Thymus (tissue), 11 donors: ENCODE measurements around the gene TCF19. TPM values are rescaled to one million over a fixed set of nuclear protein-coding genes. Genes with fewer than 3 reads are reported as not detected.
"Not testable (repeated sequence)": the region's sequence is repeated elsewhere in the genome, so short reads cannot be mapped to it uniquely, and the experiment has no call there.

Experiments used
- DNase-seq, 9 donors: peaks; one replicate each; pipeline ENCODE4 v3.0.0-alpha.2; 2013; ENCODE audit warnings: low spot score in 9 of 9, low read depth in 6 of 9, missing footprints in 1 of 9
- H3K27ac ChIP-seq, 2 donors: one replicate each; pipeline ENCODE4 v1.5.1; 2013; ENCODE audit warnings: control low read depth in 1 of 2, low read depth in 1 of 2, low read length in 1 of 2, mild to moderate bottlenecking in 1 of 2, moderate library complexity in 1 of 2
- H3K27me3 ChIP-seq, 2 donors: one replicate each; pipeline ENCODE4 v1.5.1; 2013; ENCODE audit warnings: low read length in 1 of 2; ENCODE audit not compliant: control insufficient read depth in 2 of 2, insufficient read depth in 1 of 2
- H3K36me3 ChIP-seq, 2 donors: one replicate each; pipeline ENCODE4 v1.5.1; 2013; ENCODE audit warnings: low read length in 1 of 2, mild to moderate bottlenecking in 1 of 2, moderate library complexity in 1 of 2; ENCODE audit not compliant: control insufficient read depth in 2 of 2, insufficient read depth in 2 of 2
- H3K4me1 ChIP-seq, 2 donors: one replicate each; pipeline ENCODE4 v1.5.1; 2013; ENCODE audit warnings: low read length in 2 of 2; ENCODE audit not compliant: control insufficient read depth in 2 of 2, insufficient read depth in 2 of 2
- H3K4me3 ChIP-seq, 2 donors: one replicate each; pipeline ENCODE4 v1.5.1; 2013; ENCODE audit warnings: low read length in 2 of 2, control low read depth in 1 of 2, mild to moderate bottlenecking in 1 of 2
- H3K9me3 ChIP-seq, 2 donors: one replicate each; pipeline ENCODE4 v1.5.1; 2013; ENCODE audit warnings: low read length in 1 of 2, mild to moderate bottlenecking in 1 of 2; ENCODE audit not compliant: control insufficient read depth in 2 of 2, insufficient read depth in 1 of 2
- WGBS: extraction: QIAGEN DNeasy Blood & Tissue Kit; methylation state at CpG from one replicate; pipeline ENCODE4 v1.1.7; 2013; 5-methylcytosine and 5-hydroxymethylcytosine counted together
- polyA plus RNA-seq: library from polyadenylated mRNA; stranded (reverse); fragments of 200-250 nt; gene quantifications from one replicate; pipeline ENCODE4 v1.2.3, GENCODE V29; 2013
- total RNA-seq: library from RNA; stranded (reverse); fragments of 120-200 nt; gene quantifications from one replicate; pipeline ENCODE4 v1.2.4, GENCODE V29; 2013
- donor health status: healthy.

TCF19 gene
- total and polyA plus RNA-seq, 2 donors: 5.1 to 23.8 TPM

- not testable (repeated sequence) for H3K27me3 ChIP-seq, H3K9me3 ChIP-seq, H3K4me1 ChIP-seq, DNase-seq, H3K27ac ChIP-seq, H3K4me3 ChIP-seq
- WGBS: 96% methylated on average over 17 of the region's 17 CpGs
- H3K36me3 ChIP-seq: peaks cover 16 to 36% of the 10 kb centered on the region in 2 donors
These were observed 6.9 kb downstream of the TCF19 start for GRCh38 chr6:31165064-31165832.

- peaks cover 16 to 35% of the 10 kb centered on the region in 2 donors for H3K36me3 ChIP-seq
- 77% methylated on average over 5 of the region's 5 CpGs for WGBS
- no peaks in the 10 kb centered on the region for H3K4me1 ChIP-seq
- no peaks in the 10 kb centered on the region for H3K9me3 ChIP-seq
- DNase-seq: no peak
- H3K4me3 ChIP-seq: no peak overlapping the region
- no peaks in the 10 kb centered on the region for H3K27me3 ChIP-seq
- H3K27ac ChIP-seq: no peak overlapping the region
These were observed 7.6 kb downstream of the TCF19 start for GRCh38 chr6:31165986-31166385.

GRCh38 chr6:31168606-31169005 lies 10.2 kb downstream of the TCF19 start:
- no peak overlapping the region for H3K27ac ChIP-seq
- H3K4me1 ChIP-seq: no peaks in the 10 kb centered on the region
- no peak overlapping the region for H3K4me3 ChIP-seq
- H3K9me3 ChIP-seq: no peaks in the 10 kb centered on the region
- H3K27me3 ChIP-seq: no peaks in the 10 kb centered on the region
- over 99% methylated on average over 3 of the region's 3 CpGs for WGBS
- DNase-seq: no peak
- H3K36me3 ChIP-seq: peaks cover 0 to 11% of the 10 kb centered on the region in 2 donors

GRCh38 chr6:31169123-31169857 lies 10.9 kb downstream of the TCF19 start:
- WGBS: 95% methylated on average over 10 of the region's 10 CpGs
- no peak for DNase-seq

GRCh38 chr6:31169858-31170599 lies 11.6 kb downstream of the TCF19 start:
- not testable (repeated sequence) for H3K27me3 ChIP-seq, H3K36me3 ChIP-seq, H3K27ac ChIP-seq, DNase-seq, H3K4me1 ChIP-seq, H3K4me3 ChIP-seq, H3K9me3 ChIP-seq
- 80% methylated on average over 23 of the region's 23 CpGs for WGBS

More at GRCh38 chr6:31169123-31169857, 10.9 kb downstream of the TCF19 start:
- Histone ChIP-seq H3K4me1 (no peaks in the 10 kb centered on the region), H3K36me3 (peaks cover 0 to 7% of the 10 kb centered on the region in 2 donors), H3K4me3 (no peak overlapping the region), H3K27me3 (no peaks in the 10 kb centered on the region), H3K27ac (no peak overlapping the region), H3K9me3 (no peaks in the 10 kb centered on the region)

- H3K9me3 ChIP-seq: no peaks in the 10 kb centered on the region
- H3K4me1 ChIP-seq: peaks cover 0 to 2% of the 10 kb centered on the region in 2 donors
- 79% methylated on average over 9 of the region's 9 CpGs for WGBS
- H3K27me3 ChIP-seq: no peaks in the 10 kb centered on the region
- H3K4me3 ChIP-seq: no peak within 1 kb of the TSS
- no peak within 1 kb of the TSS for H3K27ac ChIP-seq
- H3K36me3 ChIP-seq: peaks cover 0 to 3% of the 10 kb centered on the region in 2 donors
- DNase-seq: no peak
These were observed 12.2 kb downstream of the TCF19 start, which contains the start of gene POU5F1 for GRCh38 chr6:31170600-31170881. Gene POU5F1, minus strand, starts transcription at chr6:31170682. Its CDS starts 62 bp downstream, at chr6:31170620.

- no peak for DNase-seq
- Histone ChIP-seq H3K27me3 (no peaks in the 10 kb centered on the region), H3K27ac (no peak overlapping the region), H3K36me3 (no peaks in the 10 kb centered on the region), H3K4me3 (no peak overlapping the region), H3K9me3 (no peaks in the 10 kb centered on the region), H3K4me1 (peaks cover 0 to 8% of the 10 kb centered on the region in 2 donors)
- WGBS: 98% methylated on average over 10 of the region's 10 CpGs
These were observed 12.7 kb downstream of the TCF19 start for GRCh38 chr6:31170987-31171671.

GRCh38 chr6:31171931-31172905 lies 13.8 kb downstream of the TCF19 start:
- no peaks in the 10 kb centered on the region for H3K36me3 ChIP-seq
- H3K27me3 ChIP-seq: no peaks in the 10 kb centered on the region
- H3K27ac ChIP-seq: no peak overlapping the region
- WGBS: 75% methylated on average over 16 of the region's 16 CpGs
- H3K4me3 ChIP-seq: no peak overlapping the region
- no peak for DNase-seq
- H3K4me1 ChIP-seq: peaks cover 0 to 8% of the 10 kb centered on the region in 2 donors
- no peaks in the 10 kb centered on the region for H3K9me3 ChIP-seq
